KOPT-K1 (cell line): ENCODE results near the gene JADE2.
"Not testable (repeated sequence)": the region's sequence is repeated elsewhere in the genome, so short reads cannot be mapped to it uniquely, and the experiment has no call there.

Source experiments
- H3K27ac ChIP-seq: fragments of 200-600 bp; sonication (generic); 2 replicates; pipeline ENCODE4 v1.5.1; 2016; ENCODE audit warnings: antibody characterized with exemption, mild to moderate bottlenecking, low read depth, low read length; ENCODE audit not compliant: poor library complexity, severe bottlenecking
- H3K36me3 ChIP-seq: fragments of 200-600 bp; sonication (generic); 2 replicates; pipeline ENCODE4 v1.5.1; 2017; ENCODE audit warnings: antibody characterized with exemption, mild to moderate bottlenecking, low read length, moderate library complexity; ENCODE audit not compliant: insufficient read depth
- H3K9me3 ChIP-seq: fragments of 200-600 bp; sonication (generic); 2 replicates; pipeline ENCODE4 v1.5.1; 2017; ENCODE audit warnings: antibody characterized with exemption, low read length, mild to moderate bottlenecking; ENCODE audit not compliant: insufficient read depth, poor library complexity, severe bottlenecking

JADE2 gene

GRCh38 chr5:134524826-134525682, at the start of gene JADE2:
TSS of gene JADE2 (plus strand) at chr5:134525670. CDS start at chr5:134535858, 10,188 bp downstream.
- H3K9me3 ChIP-seq = no peaks in the 10 kb centered on the region
- H3K36me3 ChIP-seq = peaks cover 6% of the 10 kb centered on the region; the same call in 1 of the 2 replicates
- H3K27ac ChIP-seq = peak within 1 kb of the TSS; percentile 99

GRCh38 chr5:134477462-134478245, 47.8 kb upstream of the JADE2 start:
- peaks cover 5% of the 10 kb centered on the region for H3K9me3 ChIP-seq
- no peaks in the 10 kb centered on the region for H3K36me3 ChIP-seq
- no peak overlapping the region for H3K27ac ChIP-seq

GRCh38 chr5:134479839-134480238, 45.6 kb upstream of the JADE2 start:
- H3K27ac ChIP-seq = no peak overlapping the region
- no peaks in the 10 kb centered on the region for H3K36me3 ChIP-seq

GRCh38 chr5:134489227-134489944, 36.1 kb upstream of the JADE2 start:
- Histone ChIP-seq H3K9me3 (no peaks in the 10 kb centered on the region), H3K36me3 (no peaks in the 10 kb centered on the region), H3K27ac (no peak overlapping the region)

More at GRCh38 chr5:134479839-134480238, 45.6 kb upstream of the JADE2 start:
- H3K9me3 ChIP-seq = no peaks in the 10 kb centered on the region

GRCh38 chr5:134490255-134490924, 35.1 kb upstream of the JADE2 start:
- H3K9me3 ChIP-seq = no peaks in the 10 kb centered on the region
- no peak overlapping the region for H3K27ac ChIP-seq
- no peaks in the 10 kb centered on the region for H3K36me3 ChIP-seq

- H3K36me3 ChIP-seq = no peaks in the 10 kb centered on the region
- H3K9me3 ChIP-seq = no peaks in the 10 kb centered on the region
- no peak overlapping the region for H3K27ac ChIP-seq
These were observed 34.6 kb upstream of the JADE2 start for GRCh38 chr5:134490925-134491271.

- Histone ChIP-seq H3K9me3 (no peaks in the 10 kb centered on the region), H3K36me3 (no peaks in the 10 kb centered on the region), H3K27ac (no peak overlapping the region)
These were observed 33.5 kb upstream of the JADE2 start for GRCh38 chr5:134491841-134492442.

GRCh38 chr5:134492568-134492967, 32.9 kb upstream of the JADE2 start:
- Histone ChIP-seq H3K36me3 (no peaks in the 10 kb centered on the region), H3K9me3 (no peaks in the 10 kb centered on the region), H3K27ac (no peak overlapping the region)

- Histone ChIP-seq H3K27ac (no peak overlapping the region), H3K36me3 (no peaks in the 10 kb centered on the region), H3K9me3 (no peaks in the 10 kb centered on the region)
These were observed 31.9 kb upstream of the JADE2 start for GRCh38 chr5:134493461-134494055.

GRCh38 chr5:134494780-134495179, 30.7 kb upstream of the JADE2 start:
- Histone ChIP-seq H3K27ac (no peak overlapping the region), H3K36me3 (no peaks in the 10 kb centered on the region), H3K9me3 (no peaks in the 10 kb centered on the region)

GRCh38 chr5:134499905-134500304, 25.6 kb upstream of the JADE2 start:
- H3K9me3 ChIP-seq, H3K27ac ChIP-seq, H3K36me3 ChIP-seq: not testable (repeated sequence)

GRCh38 chr5:134500699-134501430, 24.6 kb upstream of the JADE2 start:
- Histone ChIP-seq H3K27ac (no peak overlapping the region), H3K36me3 (no peaks in the 10 kb centered on the region), H3K9me3 (no peaks in the 10 kb centered on the region)

- Histone ChIP-seq H3K27ac (peak overlapping the region; percentile 97), H3K36me3 (no peaks in the 10 kb centered on the region), H3K9me3 (no peaks in the 10 kb centered on the region)
These were observed 23.2 kb upstream of the JADE2 start for GRCh38 chr5:134502259-134502658.
